OCI-LY7 (cell line): Measurements from ENCODE around the gene TMEM214. TPM values are rescaled to one million over a fixed set of nuclear protein-coding genes. Genes with fewer than 3 reads are reported as not detected.
A peak's percentile ranks its signal among the peaks of the same experiment; 100 is the strongest.

Experiments
- BruUV-seq: library from RNA; stranded (reverse); fragments of 400-500 nt; replicated peaks from 2 replicates; lab custom pipeline; 2021; lab: Mats Ljungman, UMichigan
- CTCF ChIA-PET: fragments of 300-600 bp; sonication (Branson Sonifier 250); formaldehyde crosslinking; loops from one replicate; lab custom pipeline; 2022; ENCODE audit warnings: antibody characterized with exemption; ENCODE audit not compliant: unreplicated experiment; lab: Charles Lee
- POLR2A ChIA-PET: fragments of 300-600 bp; sonication (Branson Sonifier 250); formaldehyde crosslinking; loops from one replicate; lab custom pipeline; 2022; ENCODE audit warnings: antibody characterized with exemption; lab: Charles Lee
- DNase-seq: peaks from one replicate; pipeline ENCODE4 v3.0.0-alpha.2; 2015; ENCODE audit warnings: low spot score
- H2AFZ ChIP-seq: fragments of 200-600 bp; sonication (generic), shearing (Covaris generic); 2 replicates; pipeline ENCODE4 v1.6.1; 2014; ENCODE audit warnings: mild to moderate bottlenecking, antibody characterized with exemption, low read length, moderate library complexity
- H3K27ac ChIP-seq: fragments of 200-600 bp; sonication (generic); 2 replicates; pipeline ENCODE4 v1.5.1; 2014; ENCODE audit warnings: mixed run types, low read depth, mild to moderate bottlenecking, moderate library complexity, low read length, inconsistent platforms; ENCODE audit not compliant: poor library complexity, severe bottlenecking
- H3K36me3 ChIP-seq: fragments of 200-600 bp; sonication (generic); 2 replicates; pipeline ENCODE4 v1.6.1; 2014; ENCODE audit warnings: mild to moderate bottlenecking, antibody characterized with exemption, low read length, moderate library complexity, mixed read lengths; ENCODE audit not compliant: insufficient read depth
- H3K4me1 ChIP-seq: fragments of 200-600 bp; sonication (generic); 2 replicates; pipeline ENCODE4 v1.5.1; 2014; ENCODE audit warnings: mild to moderate bottlenecking, low read length; ENCODE audit not compliant: insufficient read depth, poor library complexity, severe bottlenecking
- H3K4me2 ChIP-seq: fragments of 200-600 bp; sonication (generic); 2 replicates; pipeline ENCODE4 v1.6.1; 2014; ENCODE audit warnings: mild to moderate bottlenecking, low read length
- H3K4me3 ChIP-seq: fragments of 200-600 bp; sonication (generic); 2 replicates; pipeline ENCODE4 v1.5.1; 2014; ENCODE audit warnings: mild to moderate bottlenecking, low read depth, low read length; ENCODE audit not compliant: poor library complexity, severe bottlenecking
- H3K79me2 ChIP-seq: fragments of 200-600 bp; sonication (generic); 2 replicates; pipeline ENCODE4 v1.6.1; 2016; ENCODE audit warnings: low read depth, mild to moderate bottlenecking, low read length, moderate library complexity, mixed read lengths; ENCODE audit not compliant: insufficient read depth
- H3K9me2 ChIP-seq: fragments of 200-600 bp; sonication (generic); 2 replicates; pipeline ENCODE4 v1.6.1; 2016; ENCODE audit warnings: mild to moderate bottlenecking, low read length, mixed read lengths; ENCODE audit not compliant: insufficient read depth
- H3K9me3 ChIP-seq: fragments of 200-600 bp; sonication (generic); 2 replicates; pipeline ENCODE4 v1.6.1; 2014; ENCODE audit warnings: mild to moderate bottlenecking, mixed run types, low read length, mixed read lengths
- H4K20me1 ChIP-seq: fragments of 200-600 bp; sonication (generic); 2 replicates; pipeline ENCODE4 v1.6.1; 2014; ENCODE audit warnings: mild to moderate bottlenecking, antibody characterized with exemption, low read length, moderate library complexity, mixed read lengths; ENCODE audit not compliant: insufficient read depth
- EZH2phosphoT487 ChIP-seq: fragments of 200-600 bp; sonication (generic); IDR thresholded peaks from 2 replicates; pipeline ENCODE4 v1.6.1; 2018; ENCODE audit warnings: low read depth, borderline replicate concordance, mild to moderate bottlenecking, mixed run types, antibody characterized with exemption, low read length, moderate library complexity, mixed read lengths
- intact Hi-C: fragments of 100-400 bp; cut with micrococcal nuclease; formaldehyde crosslinking; loops from one replicate; pipeline ENCODE4 v1.10.0; 2022; ENCODE audit not compliant: unreplicated experiment
- total RNA-seq, 2 experiments: library from RNA; depleted of rRNA in 1 of 2; stranded (reverse); fragments of >200 nt in 1 of 2; shearing (Covaris generic) in 1 of 2; gene quantifications; 2 replicates each; pipeline ENCODE4 v1.2.3, GENCODE V29; 2014 to 2022
- TF ChIP-seq, protein P1 (sequence below): fragments of 200-600 bp; sonication (generic); conservative IDR thresholded peaks from 2 replicates; pipeline ENCODE4 v1.5.1; 2014; ENCODE audit warnings: mild to moderate bottlenecking, antibody characterized with exemption, low read length, moderate library complexity, mixed read lengths

The TMEM214 gene
- total RNA-seq, 2 experiments from 2014 or later: 32.0 to 78.6 TPM

GRCh38 chr2:27050281-27050995 lies 17.7 kb downstream of the TMEM214 start:
- Histone ChIP-seq H3K9me2 (no peaks in the 10 kb centered on the region), H3K4me3 (peak overlapping the region; percentile 90), H3K9me3 (no peaks in the 10 kb centered on the region), H3K27ac (peak overlapping the region; percentile 89), H3K4me1 (peaks cover 20% of the 10 kb centered on the region), H3K36me3 (peaks cover 24% of the 10 kb centered on the region; the same call in 1 of the 2 replicates), H2AFZ (peak overlapping the region; percentile 84), H4K20me1 (no peaks in the 10 kb centered on the region), H3K79me2 (no peaks in the 10 kb centered on the region), H3K4me2 (peak overlapping the region; percentile 90)
- peak; percentile 90 for DNase-seq
- TF ChIP-seq, protein P1, sequence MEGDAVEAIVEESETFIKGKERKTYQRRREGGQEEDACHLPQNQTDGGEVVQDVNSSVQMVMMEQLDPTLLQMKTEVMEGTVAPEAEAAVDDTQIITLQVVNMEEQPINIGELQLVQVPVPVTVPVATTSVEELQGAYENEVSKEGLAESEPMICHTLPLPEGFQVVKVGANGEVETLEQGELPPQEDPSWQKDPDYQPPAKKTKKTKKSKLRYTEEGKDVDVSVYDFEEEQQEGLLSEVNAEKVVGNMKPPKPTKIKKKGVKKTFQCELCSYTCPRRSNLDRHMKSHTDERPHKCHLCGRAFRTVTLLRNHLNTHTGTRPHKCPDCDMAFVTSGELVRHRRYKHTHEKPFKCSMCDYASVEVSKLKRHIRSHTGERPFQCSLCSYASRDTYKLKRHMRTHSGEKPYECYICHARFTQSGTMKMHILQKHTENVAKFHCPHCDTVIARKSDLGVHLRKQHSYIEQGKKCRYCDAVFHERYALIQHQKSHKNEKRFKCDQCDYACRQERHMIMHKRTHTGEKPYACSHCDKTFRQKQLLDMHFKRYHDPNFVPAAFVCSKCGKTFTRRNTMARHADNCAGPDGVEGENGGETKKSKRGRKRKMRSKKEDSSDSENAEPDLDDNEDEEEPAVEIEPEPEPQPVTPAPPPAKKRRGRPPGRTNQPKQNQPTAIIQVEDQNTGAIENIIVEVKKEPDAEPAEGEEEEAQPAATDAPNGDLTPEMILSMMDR: peak; percentile 39; the same call in 1 of the 2 replicates
- no peak for TF ChIP-seq EZH2phosphoT487
- intact Hi-C loops: loop anchor here (1.0 to 5.0 kb wide), 3 partner anchors 18 to 306 kb away; partner anchors contain the start of genes GTF3C2 and TMEM214
- POLR2A ChIA-PET: interaction anchor here (1.0 to 3.5 kb wide), 10 partner anchors 9 to 242 kb away, joined by 3 to 29 read pairs (median 6); partner anchors contain the start of genes OST4 and TMEM214
- CTCF ChIA-PET: interaction anchor here (0.6 to 0.7 kb wide), 2 partner anchors 37 to 95 kb away, joined by 5 read pairs; no protein-coding TSS in a partner anchor
- BruUV-seq: no TSS peak

DNA sequence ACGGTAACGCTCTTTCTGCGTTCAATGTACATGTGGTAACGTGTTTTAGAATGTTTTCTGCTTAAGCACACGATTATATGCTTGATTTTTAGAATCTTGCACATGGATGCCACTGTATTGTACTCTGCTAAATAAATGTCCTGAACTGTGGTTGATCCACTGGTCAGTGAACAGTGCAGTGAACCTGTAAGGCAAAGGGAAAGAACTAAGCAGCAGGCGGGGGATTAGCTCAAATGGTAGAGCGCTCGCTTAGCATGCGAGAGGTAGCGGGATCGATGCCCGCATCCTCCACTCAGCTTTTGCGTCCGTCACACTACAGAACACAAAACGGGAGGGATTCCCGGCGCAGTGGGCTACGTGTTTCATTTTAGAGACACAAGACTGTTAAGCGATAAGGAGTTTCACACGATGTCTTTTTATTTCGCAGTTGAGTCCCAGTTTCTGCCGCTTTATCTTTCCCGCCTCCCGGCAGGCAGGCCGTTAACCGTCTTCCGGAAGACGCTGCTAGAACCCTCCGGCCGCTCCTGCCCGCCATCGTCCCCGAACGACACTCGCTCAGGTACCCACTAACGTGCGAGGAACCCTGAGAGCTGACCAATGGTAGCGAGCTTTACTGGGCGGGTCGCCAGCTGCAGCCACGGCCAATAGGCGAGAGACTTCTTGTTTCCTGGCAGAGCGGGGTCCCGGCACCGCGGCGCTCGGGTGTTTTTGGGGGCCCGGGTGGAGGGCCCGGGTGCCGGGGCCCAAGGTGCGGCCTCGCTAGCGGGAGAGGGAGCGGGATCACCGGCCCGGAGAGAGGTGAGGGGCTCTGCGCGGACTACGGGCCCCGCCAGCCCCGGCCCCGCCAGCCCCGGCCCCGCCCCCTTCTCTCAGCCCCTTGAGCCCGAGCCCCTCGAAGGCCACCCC lies 18.5 kb downstream of the TMEM214 start, which contains the start of gene AGBL5:
Gene AGBL5, plus strand, starts transcription at position 673 of the 906 bp plus-strand sequence. CDS start 1,291 bp downstream, outside the sequence.
- intact Hi-C loops: loop anchor here (1.0 to 5.0 kb wide), 5 partner anchors 19 to 306 kb away; partner anchors contain the start of genes GTF3C2, KHK, OST4 and TMEM214
- POLR2A ChIA-PET: interaction anchor here (0.6 to 3.5 kb wide), 12 partner anchors 10 to 241 kb away, joined by 3 to 29 read pairs (median 6); partner anchors contain the start of genes OST4 and TMEM214

More for the DNA sequence above, 18.5 kb downstream of the TMEM214 start, which contains the start of gene AGBL5:
- CTCF ChIA-PET: interaction anchor here (0.6 to 0.7 kb wide), 3 partner anchors 36 to 96 kb away, joined by 4 to 5 read pairs (median 5); no protein-coding TSS in a partner anchor
- no peaks in the 10 kb centered on the region for H3K9me3 ChIP-seq
- H4K20me1 ChIP-seq: no peaks in the 10 kb centered on the region
- peak within 1 kb of the TSS; percentile 89 for H3K27ac ChIP-seq
- DNase-seq: peak; percentile 98
- no TSS peak for BruUV-seq
- peak within 1 kb of the TSS; percentile 90 for H3K4me2 ChIP-seq
- peaks cover 32% of the 10 kb centered on the region; the same call in 1 of the 2 replicates for H3K36me3 ChIP-seq
- no peak for TF ChIP-seq EZH2phosphoT487
- TF ChIP-seq, protein P1: no peak
- H3K4me1 ChIP-seq: peaks cover 20% of the 10 kb centered on the region
- no peaks in the 10 kb centered on the region for H3K9me2 ChIP-seq
- H3K4me3 ChIP-seq: peak within 1 kb of the TSS; percentile 90
- peak within 1 kb of the TSS; percentile 84; the same call in 1 of the 2 replicates for H2AFZ ChIP-seq
- no peaks in the 10 kb centered on the region for H3K79me2 ChIP-seq
